Ureter (tissue), 1 donor: ENCODE data around the gene COX7C. TPM values are rescaled to one million over a fixed set of nuclear protein-coding genes. Genes with fewer than 3 reads are reported as not detected.
"Not testable (repeated sequence)": the region's sequence is repeated elsewhere in the genome, so short reads cannot be mapped to it uniquely, and the experiment has no call there.

Source experiments
- DNase-seq: peaks from one replicate; pipeline ENCODE4 v3.0.0-alpha.2; 2020; ENCODE audit warnings: low spot score
- total RNA-seq: library from RNA; stranded (reverse); gene quantifications from one replicate; pipeline ENCODE4 v1.2.4, GENCODE V29; 2023
- donor health status: DM: yes; HTN: yes; CAD: no.

The COX7C gene
- 619 TPM for total RNA-seq

- DNase-seq = peak; percentile 96
Measured at GRCh38 chr5:86617756-86618576, at the start of gene COX7C. TSS of gene COX7C (plus strand) at chr5:86617941. CDS start at chr5:86618056, 115 bp downstream.

GRCh38 chr5:86569522-86570426, 48.0 kb upstream of the COX7C start:
- DNase-seq = not testable (repeated sequence)

GRCh38 chr5:86570427-86571083, 47.2 kb upstream of the COX7C start:
- no peak for DNase-seq

GRCh38 chr5:86571109-86571508, 46.6 kb upstream of the COX7C start:
- not testable (repeated sequence) for DNase-seq

- no peak for DNase-seq
Measured at GRCh38 chr5:86572825-86573517, 44.8 kb upstream of the COX7C start.

GRCh38 chr5:86579502-86579901, 38.2 kb upstream of the COX7C start:
- no peak for DNase-seq

- no peak for DNase-seq
Measured at GRCh38 chr5:86596476-86596875, 21.3 kb upstream of the COX7C start.

GRCh38 chr5:86605881-86606280, 11.9 kb upstream of the COX7C start:
- DNase-seq = no peak

- no peak for DNase-seq
Measured at GRCh38 chr5:86613455-86613854, 4.3 kb upstream of the COX7C start.

GRCh38 chr5:86617309-86617755, 409 bp upstream of the COX7C start:
- DNase-seq = no peak

- DNase-seq = no peak
Measured at GRCh38 chr5:86623785-86624483, 6.2 kb downstream of the COX7C start.

GRCh38 chr5:86625148-86625547, 7.4 kb downstream of the COX7C start:
- no peak for DNase-seq

GRCh38 chr5:86626149-86626548, 8.4 kb downstream of the COX7C start:
- DNase-seq = no peak

- DNase-seq = no peak
Measured at GRCh38 chr5:86631165-86631564, 13.4 kb downstream of the COX7C start.

GRCh38 chr5:86640998-86641397, 23.3 kb downstream of the COX7C start:
- no peak for DNase-seq

- DNase-seq = no peak
Measured at GRCh38 chr5:86644843-86645242, 27.1 kb downstream of the COX7C start.

- DNase-seq = no peak
Measured at GRCh38 chr5:86645885-86646284, 28.1 kb downstream of the COX7C start.

- DNase-seq = no peak
Measured at GRCh38 chr5:86646671-86647070, 28.9 kb downstream of the COX7C start.

GRCh38 chr5:86649832-86650505, 32.2 kb downstream of the COX7C start:
- no peak for DNase-seq

- DNase-seq = not testable (repeated sequence)
Measured at GRCh38 chr5:86660771-86661170, 43.0 kb downstream of the COX7C start.
